ENCODE results near the gene KDM3B. TPM values are rescaled to one million over a fixed set of nuclear protein-coding genes. Genes with fewer than 3 reads are reported as not detected.

Gene KDM3B
- total RNA-seq, 2 donors from 2014 or later: 29.7 to 42.3 TPM

- 90 to 92% methylated on average over 45 of the region's 45 CpGs for WGBS, 2 donors
- TF ChIP-seq POLR2A (IDR thresholded peaks at IDR 0.05): peak in 2 of 3 donors; percentile 3 to 41
- TF ChIP-seq CTCF (IDR thresholded peaks at IDR 0.05): no peak
- Histone ChIP-seq H3K4me3 (peak overlapping the region in 1 of 2 donors; percentile 89), H3K27me3 (no peaks in the 10 kb centered on the region), H3K27ac (peak overlapping the region in 2 of 4 donors; percentile 41 to 99), H3K9me3 (no peaks in the 10 kb centered on the region), H3K36me3 (replicated peaks in 1 of 2; ENCODE audit: insufficient read depth in 1 of 2, low read depth in 2 of 2) (no peaks in the 10 kb centered on the region), H3K4me1 (peaks cover 26% of the 10 kb centered on the region)
- DNase-seq (peak; percentile 29 to 77 (median 62)), ATAC-seq (no peak)
- intact Hi-C loops (cut with DNase I): no loop called here
Measured at GRCh38 chr5:138466900-138467710, 114.6 kb downstream of the KDM3B start.

GRCh38 chr5:138467711-138468132, 115.2 kb downstream of the KDM3B start:
- 85 to 91% methylated on average over 13 to 14 of the region's 14 CpGs for WGBS, 2 donors
- DNase-seq: peak in 3 of 4 donors; percentile 27 to 71 (median 43)
- H3K9me3 ChIP-seq: no peaks in the 10 kb centered on the region
- H3K4me1 ChIP-seq: peaks cover 26% of the 10 kb centered on the region
- no peaks in the 10 kb centered on the region for H3K27me3 ChIP-seq
- H3K36me3 ChIP-seq (replicated peaks in 1 of 2; ENCODE audit: insufficient read depth in 1 of 2, low read depth in 2 of 2): no peaks in the 10 kb centered on the region
- ATAC-seq: no peak
- TF ChIP-seq POLR2A (IDR thresholded peaks at IDR 0.05) (peak in 2 of 3 donors; percentile 70 to 71), CTCF (IDR thresholded peaks at IDR 0.05) (no peak)
- intact Hi-C loops (cut with DNase I): no loop called here
- H3K4me3 ChIP-seq: no peak overlapping the region
- no peak overlapping the region for H3K27ac ChIP-seq

- intact Hi-C loops (cut with DNase I): no loop called here
- DNase-seq: peak in 2 of 4 donors; percentile 42 to 58
Measured at GRCh38 chr5:138468133-138468965, 115.9 kb downstream of the KDM3B start.

GRCh38 chr5:138468966-138469539, 116.6 kb downstream of the KDM3B start:
- 91 to 93% methylated on average over 8 of the region's 8 CpGs for WGBS, 2 donors
- Histone ChIP-seq H3K27me3 (no peaks in the 10 kb centered on the region), H3K9me3 (no peaks in the 10 kb centered on the region), H3K4me3 (no peak overlapping the region), H3K4me1 (peaks cover 18% of the 10 kb centered on the region), H3K36me3 (replicated peaks in 1 of 2; ENCODE audit: insufficient read depth in 1 of 2, low read depth in 2 of 2) (no peaks in the 10 kb centered on the region), H3K27ac (no peak overlapping the region)
- no peak for ATAC-seq
- no peak for TF ChIP-seq CTCF (IDR thresholded peaks at IDR 0.05)
- TF ChIP-seq POLR2A (IDR thresholded peaks at IDR 0.05): no peak
- intact Hi-C loops (cut with DNase I): no loop called here
- DNase-seq: no peak

More at GRCh38 chr5:138468133-138468965, 115.9 kb downstream of the KDM3B start:
- Histone ChIP-seq H3K4me1 (peaks cover 23% of the 10 kb centered on the region), H3K4me3 (no peak overlapping the region), H3K27me3 (no peaks in the 10 kb centered on the region), H3K27ac (no peak overlapping the region), H3K36me3 (replicated peaks in 1 of 2; ENCODE audit: insufficient read depth in 1 of 2, low read depth in 2 of 2) (no peaks in the 10 kb centered on the region), H3K9me3 (no peaks in the 10 kb centered on the region)
- peak in 2 of 3 donors; percentile 17 to 59 for TF ChIP-seq POLR2A (IDR thresholded peaks at IDR 0.05)
- TF ChIP-seq CTCF (IDR thresholded peaks at IDR 0.05): no peak
- WGBS, 2 donors: 87 to 93% methylated on average over 7 of the region's 7 CpGs
- ATAC-seq: no peak
